ENCODE measurements around the gene SHFL.

DNA sequence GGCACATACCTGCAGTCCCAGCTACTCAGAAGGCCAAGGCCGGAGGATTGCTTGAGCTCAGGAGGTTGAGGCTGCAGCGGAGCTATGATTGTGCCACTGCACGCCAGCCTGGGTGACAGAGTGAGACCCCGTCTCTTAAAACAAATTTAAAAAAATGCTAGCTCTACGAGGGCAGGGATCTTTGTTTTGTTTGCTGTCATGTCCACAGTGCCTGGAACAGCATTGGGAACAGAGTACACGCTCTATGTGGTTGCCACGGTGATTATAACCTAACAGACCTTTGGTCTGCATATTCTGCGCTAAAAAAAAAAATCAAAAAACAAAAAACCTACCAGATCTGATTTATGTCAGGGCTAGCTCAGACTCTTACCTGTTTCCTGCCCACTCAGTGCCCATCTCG, 2.2 kb upstream of the SHFL start:
- TF ChIP-seq, protein P1, sequence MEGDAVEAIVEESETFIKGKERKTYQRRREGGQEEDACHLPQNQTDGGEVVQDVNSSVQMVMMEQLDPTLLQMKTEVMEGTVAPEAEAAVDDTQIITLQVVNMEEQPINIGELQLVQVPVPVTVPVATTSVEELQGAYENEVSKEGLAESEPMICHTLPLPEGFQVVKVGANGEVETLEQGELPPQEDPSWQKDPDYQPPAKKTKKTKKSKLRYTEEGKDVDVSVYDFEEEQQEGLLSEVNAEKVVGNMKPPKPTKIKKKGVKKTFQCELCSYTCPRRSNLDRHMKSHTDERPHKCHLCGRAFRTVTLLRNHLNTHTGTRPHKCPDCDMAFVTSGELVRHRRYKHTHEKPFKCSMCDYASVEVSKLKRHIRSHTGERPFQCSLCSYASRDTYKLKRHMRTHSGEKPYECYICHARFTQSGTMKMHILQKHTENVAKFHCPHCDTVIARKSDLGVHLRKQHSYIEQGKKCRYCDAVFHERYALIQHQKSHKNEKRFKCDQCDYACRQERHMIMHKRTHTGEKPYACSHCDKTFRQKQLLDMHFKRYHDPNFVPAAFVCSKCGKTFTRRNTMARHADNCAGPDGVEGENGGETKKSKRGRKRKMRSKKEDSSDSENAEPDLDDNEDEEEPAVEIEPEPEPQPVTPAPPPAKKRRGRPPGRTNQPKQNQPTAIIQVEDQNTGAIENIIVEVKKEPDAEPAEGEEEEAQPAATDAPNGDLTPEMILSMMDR (IDR thresholded peaks at IDR 0.05; ENCODE audit: low read depth, low read length, poor library complexity, severe bottlenecking), result no peak
- TF ChIP-seq EZH2phosphoT487 (IDR thresholded peaks at IDR 0.05; ENCODE audit: borderline replicate concordance, low read length), result no peak

Measured in DOHH2 (cell line).